SK-N-SH treated with all-trans-retinoic acid at 6 μM for 48 hours (cell line): ENCODE results near the gene ZFYVE28.

Experiments
- ARNTL ChIP-seq: fragments of 450-650 bp; formaldehyde crosslinking; IDR thresholded peaks from 2 replicates; pipeline ENCODE4 v1.5.0; 2020; ENCODE audit warnings: low read depth, mild to moderate bottlenecking, moderate library complexity, borderline replicate concordance
- CSDC2 ChIP-seq: fragments of 250-450 bp; sonication (Bioruptor Pico); IDR thresholded peaks from 2 replicates; pipeline ENCODE4 v1.5.0; 2020; ENCODE audit warnings: mild to moderate bottlenecking, moderate library complexity
- ESRRG ChIP-seq: fragments of 250-450 bp; sonication (Bioruptor Pico); IDR thresholded peaks from 2 replicates; pipeline ENCODE4 v1.6.1; 2021; ENCODE audit warnings: mild to moderate bottlenecking
- GLIS3 ChIP-seq: fragments of 250-450 bp; sonication (Bioruptor Pico); IDR thresholded peaks from 2 replicates; pipeline ENCODE4 v1.5.0; 2020; ENCODE audit warnings: mild to moderate bottlenecking, moderate library complexity
- OSR1 ChIP-seq: fragments of 250-450 bp; sonication (Bioruptor Pico); IDR thresholded peaks from 2 replicates; pipeline ENCODE4 v1.8.0; 2022; ENCODE audit warnings: moderate library complexity, mild to moderate bottlenecking, inconsistent platforms
- RARB ChIP-seq: fragments of 250-450 bp; sonication (Bioruptor Pico); IDR thresholded peaks from 2 replicates; pipeline ENCODE4 v1.8.0; 2021; ENCODE audit warnings: mild to moderate bottlenecking, moderate library complexity
- SNAI2 ChIP-seq: fragments of 250-450 bp; sonication (Bioruptor Pico); IDR thresholded peaks from 2 replicates; pipeline ENCODE4 v1.5.0; 2020; ENCODE audit warnings: mild to moderate bottlenecking, moderate library complexity
- TOX ChIP-seq: fragments of 250-450 bp; sonication (Bioruptor Pico); IDR thresholded peaks from 2 replicates; pipeline ENCODE4 v1.8.0; 2021; ENCODE audit warnings: mild to moderate bottlenecking, moderate library complexity, borderline replicate concordance
- ZFP30 ChIP-seq: fragments of 450-650 bp; formaldehyde crosslinking; IDR thresholded peaks from 2 replicates; pipeline ENCODE4 v1.5.0; 2022; ENCODE audit warnings: mild to moderate bottlenecking, moderate library complexity
- ZNF565 ChIP-seq: fragments of 450-650 bp; formaldehyde crosslinking; conservative IDR thresholded peaks from 2 replicates; pipeline ENCODE4 v1.5.0; 2020; ENCODE audit warnings: low read depth, mild to moderate bottlenecking, moderate library complexity
- TF ChIP-seq, protein P1 (sequence below): fragments of 250-450 bp; sonication (Bioruptor Pico); IDR thresholded peaks from 2 replicates; pipeline ENCODE4 v1.5.1; 2020; ENCODE audit warnings: low read depth, mild to moderate bottlenecking, moderate library complexity
- TF ChIP-seq, protein P2 (sequence below): fragments of 250-450 bp; sonication (Bioruptor Pico); IDR thresholded peaks from 2 replicates; pipeline ENCODE4 v1.5.1; 2021; ENCODE audit warnings: mild to moderate bottlenecking, moderate library complexity
- TF ChIP-seq, protein P3 (sequence below): fragments of 250-450 bp; sonication (Bioruptor Pico); IDR thresholded peaks from 2 replicates; pipeline ENCODE4 v1.8.0; 2020; ENCODE audit warnings: mild to moderate bottlenecking, moderate library complexity, borderline replicate concordance
- TF ChIP-seq, protein P4 (sequence below): fragments of 250-450 bp; sonication (Bioruptor Pico); IDR thresholded peaks from 2 replicates; pipeline ENCODE4 v1.5.0; 2020; ENCODE audit warnings: mild to moderate bottlenecking, moderate library complexity

DNA sequence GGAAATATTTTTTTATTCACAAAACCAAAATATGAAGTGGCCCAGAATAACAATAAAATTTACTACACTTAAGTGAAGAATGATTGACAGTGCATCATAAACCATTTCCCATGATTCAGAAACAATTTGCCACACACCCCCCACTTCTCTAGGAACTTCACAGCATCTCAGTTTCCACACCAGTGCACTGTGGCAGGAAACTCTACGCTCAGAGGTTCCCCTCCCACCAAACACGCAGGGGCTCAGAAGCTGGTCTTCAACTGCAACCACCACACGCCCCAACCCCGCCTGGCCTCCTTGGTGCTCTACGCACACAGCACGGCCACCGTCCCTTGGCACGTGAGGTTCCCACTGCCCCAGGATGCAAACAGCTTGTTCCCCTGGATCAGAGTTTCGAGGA, 63.7 kb downstream of the ZFYVE28 start:
- TF ChIP-seq RARB (CRISPR knock-in tag): no peak
- TF ChIP-seq CSDC2: no peak
- no peak for TF ChIP-seq ARNTL
- TF ChIP-seq, protein P1, sequence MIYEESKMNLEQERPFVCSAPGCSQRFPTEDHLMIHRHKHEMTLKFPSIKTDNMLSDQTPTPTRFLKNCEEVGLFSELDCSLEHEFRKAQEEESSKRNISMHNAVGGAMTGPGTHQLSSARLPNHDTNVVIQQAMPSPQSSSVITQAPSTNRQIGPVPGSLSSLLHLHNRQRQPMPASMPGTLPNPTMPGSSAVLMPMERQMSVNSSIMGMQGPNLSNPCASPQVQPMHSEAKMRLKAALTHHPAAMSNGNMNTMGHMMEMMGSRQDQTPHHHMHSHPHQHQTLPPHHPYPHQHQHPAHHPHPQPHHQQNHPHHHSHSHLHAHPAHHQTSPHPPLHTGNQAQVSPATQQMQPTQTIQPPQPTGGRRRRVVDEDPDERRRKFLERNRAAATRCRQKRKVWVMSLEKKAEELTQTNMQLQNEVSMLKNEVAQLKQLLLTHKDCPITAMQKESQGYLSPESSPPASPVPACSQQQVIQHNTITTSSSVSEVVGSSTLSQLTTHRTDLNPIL (CRISPR knock-in tag): no peak
- no peak for TF ChIP-seq ESRRG (CRISPR knock-in tag)
- TF ChIP-seq SNAI2 (CRISPR knock-in tag): no peak
- no peak for TF ChIP-seq ZFP30 (CRISPR knock-in tag)
- TF ChIP-seq OSR1 (CRISPR knock-in tag): no peak
- TF ChIP-seq ZNF565 (CRISPR knock-in tag): no peak
- TF ChIP-seq, protein P2, sequence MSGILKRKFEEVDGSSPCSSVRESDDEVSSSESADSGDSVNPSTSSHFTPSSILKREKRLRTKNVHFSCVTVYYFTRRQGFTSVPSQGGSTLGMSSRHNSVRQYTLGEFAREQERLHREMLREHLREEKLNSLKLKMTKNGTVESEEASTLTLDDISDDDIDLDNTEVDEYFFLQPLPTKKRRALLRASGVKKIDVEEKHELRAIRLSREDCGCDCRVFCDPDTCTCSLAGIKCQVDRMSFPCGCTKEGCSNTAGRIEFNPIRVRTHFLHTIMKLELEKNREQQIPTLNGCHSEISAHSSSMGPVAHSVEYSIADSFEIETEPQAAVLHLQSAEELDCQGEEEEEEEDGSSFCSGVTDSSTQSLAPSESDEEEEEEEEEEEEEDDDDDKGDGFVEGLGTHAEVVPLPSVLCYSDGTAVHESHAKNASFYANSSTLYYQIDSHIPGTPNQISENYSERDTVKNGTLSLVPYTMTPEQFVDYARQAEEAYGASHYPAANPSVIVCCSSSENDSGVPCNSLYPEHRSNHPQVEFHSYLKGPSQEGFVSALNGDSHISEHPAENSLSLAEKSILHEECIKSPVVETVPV (CRISPR knock-in tag): no peak
- TF ChIP-seq, protein P3, sequence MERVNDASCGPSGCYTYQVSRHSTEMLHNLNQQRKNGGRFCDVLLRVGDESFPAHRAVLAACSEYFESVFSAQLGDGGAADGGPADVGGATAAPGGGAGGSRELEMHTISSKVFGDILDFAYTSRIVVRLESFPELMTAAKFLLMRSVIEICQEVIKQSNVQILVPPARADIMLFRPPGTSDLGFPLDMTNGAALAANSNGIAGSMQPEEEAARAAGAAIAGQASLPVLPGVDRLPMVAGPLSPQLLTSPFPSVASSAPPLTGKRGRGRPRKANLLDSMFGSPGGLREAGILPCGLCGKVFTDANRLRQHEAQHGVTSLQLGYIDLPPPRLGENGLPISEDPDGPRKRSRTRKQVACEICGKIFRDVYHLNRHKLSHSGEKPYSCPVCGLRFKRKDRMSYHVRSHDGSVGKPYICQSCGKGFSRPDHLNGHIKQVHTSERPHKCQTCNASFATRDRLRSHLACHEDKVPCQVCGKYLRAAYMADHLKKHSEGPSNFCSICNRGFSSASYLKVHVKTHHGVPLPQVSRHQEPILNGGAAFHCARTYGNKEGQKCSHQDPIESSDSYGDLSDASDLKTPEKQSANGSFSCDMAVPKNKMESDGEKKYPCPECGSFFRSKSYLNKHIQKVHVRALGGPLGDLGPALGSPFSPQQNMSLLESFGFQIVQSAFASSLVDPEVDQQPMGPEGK (CRISPR knock-in tag): no peak
- TF ChIP-seq TOX (CRISPR knock-in tag): no peak
- TF ChIP-seq GLIS3 (CRISPR knock-in tag): no peak
- TF ChIP-seq, protein P4, sequence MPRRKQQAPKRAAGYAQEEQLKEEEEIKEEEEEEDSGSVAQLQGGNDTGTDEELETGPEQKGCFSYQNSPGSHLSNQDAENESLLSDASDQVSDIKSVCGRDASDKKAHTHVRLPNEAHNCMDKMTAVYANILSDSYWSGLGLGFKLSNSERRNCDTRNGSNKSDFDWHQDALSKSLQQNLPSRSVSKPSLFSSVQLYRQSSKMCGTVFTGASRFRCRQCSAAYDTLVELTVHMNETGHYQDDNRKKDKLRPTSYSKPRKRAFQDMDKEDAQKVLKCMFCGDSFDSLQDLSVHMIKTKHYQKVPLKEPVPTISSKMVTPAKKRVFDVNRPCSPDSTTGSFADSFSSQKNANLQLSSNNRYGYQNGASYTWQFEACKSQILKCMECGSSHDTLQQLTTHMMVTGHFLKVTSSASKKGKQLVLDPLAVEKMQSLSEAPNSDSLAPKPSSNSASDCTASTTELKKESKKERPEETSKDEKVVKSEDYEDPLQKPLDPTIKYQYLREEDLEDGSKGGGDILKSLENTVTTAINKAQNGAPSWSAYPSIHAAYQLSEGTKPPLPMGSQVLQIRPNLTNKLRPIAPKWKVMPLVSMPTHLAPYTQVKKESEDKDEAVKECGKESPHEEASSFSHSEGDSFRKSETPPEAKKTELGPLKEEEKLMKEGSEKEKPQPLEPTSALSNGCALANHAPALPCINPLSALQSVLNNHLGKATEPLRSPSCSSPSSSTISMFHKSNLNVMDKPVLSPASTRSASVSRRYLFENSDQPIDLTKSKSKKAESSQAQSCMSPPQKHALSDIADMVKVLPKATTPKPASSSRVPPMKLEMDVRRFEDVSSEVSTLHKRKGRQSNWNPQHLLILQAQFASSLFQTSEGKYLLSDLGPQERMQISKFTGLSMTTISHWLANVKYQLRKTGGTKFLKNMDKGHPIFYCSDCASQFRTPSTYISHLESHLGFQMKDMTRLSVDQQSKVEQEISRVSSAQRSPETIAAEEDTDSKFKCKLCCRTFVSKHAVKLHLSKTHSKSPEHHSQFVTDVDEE (CRISPR knock-in tag): no peak
